ENCODE measurements around the gene SBK3.
A peak's percentile ranks its signal among the peaks of the same experiment; 100 is the strongest.
"Not testable (repeated sequence)": the region's sequence is repeated elsewhere in the genome, so short reads cannot be mapped to it uniquely, and the experiment has no call there.

The SBK3 gene

GRCh38 chr19:55545443-55545842, at the start of gene SBK3:
TSS of gene SBK3 (minus strand) at chr19:55545543. CDS start at chr19:55545543, 0 bp downstream.
- DNase-seq (ENCODE audit: low read depth in 3 of 3): no peak

GRCh38 chr19:55593096-55593772, 47.9 kb upstream of the SBK3 start:
- DNase-seq (ENCODE audit: low read depth in 3 of 3): no peak

- DNase-seq (ENCODE audit: low read depth in 3 of 3): no peak
These were observed 47.2 kb upstream of the SBK3 start for GRCh38 chr19:55592391-55593090.

GRCh38 chr19:55591555-55591954, 46.2 kb upstream of the SBK3 start:
- DNase-seq (ENCODE audit: low read depth in 3 of 3): no peak

- DNase-seq (ENCODE audit: low read depth in 3 of 3): no peak
These were observed 45.3 kb upstream of the SBK3 start for GRCh38 chr19:55590617-55591016.

GRCh38 chr19:55590109-55590508, 44.8 kb upstream of the SBK3 start:
- no peak for DNase-seq (ENCODE audit: low read depth in 3 of 3)

- DNase-seq (ENCODE audit: low read depth in 3 of 3): no peak
These were observed 43.4 kb upstream of the SBK3 start for GRCh38 chr19:55588738-55589137.

- DNase-seq (ENCODE audit: low read depth in 3 of 3): peak; percentile 81 to 85 (median 84)
These were observed 41.8 kb upstream of the SBK3 start for GRCh38 chr19:55586976-55587668.

GRCh38 chr19:55585658-55586339, 40.5 kb upstream of the SBK3 start:
- peak in 1 of 3 experiments; percentile 40 for DNase-seq (ENCODE audit: low read depth in 3 of 3)

GRCh38 chr19:55584871-55585270, 39.5 kb upstream of the SBK3 start:
- no peak for DNase-seq (ENCODE audit: low read depth in 3 of 3)

- not testable (repeated sequence) for DNase-seq (ENCODE audit: low read depth in 3 of 3)
These were observed 38.6 kb upstream of the SBK3 start for GRCh38 chr19:55583897-55584296.

- DNase-seq (ENCODE audit: low read depth in 3 of 3): not testable (repeated sequence)
These were observed 36.9 kb upstream of the SBK3 start for GRCh38 chr19:55582284-55582683.

GRCh38 chr19:55581823-55582223, 36.5 kb upstream of the SBK3 start:
- DNase-seq (ENCODE audit: low read depth in 3 of 3): no peak

- no peak for DNase-seq (ENCODE audit: low read depth in 3 of 3)
These were observed 35.9 kb upstream of the SBK3 start for GRCh38 chr19:55581145-55581822.

GRCh38 chr19:55580628-55581144, 35.3 kb upstream of the SBK3 start, which contains the start of gene ZNF579:
TSS of gene ZNF579 (minus strand) at chr19:55580848. CDS start at chr19:55579639, 1,209 bp downstream.
- DNase-seq (ENCODE audit: low read depth in 3 of 3): peak; percentile 54 to 66 (median 62)

GRCh38 chr19:55579766-55580621, 34.7 kb upstream of the SBK3 start:
- no peak for DNase-seq (ENCODE audit: low read depth in 3 of 3)

- DNase-seq (ENCODE audit: low read depth in 3 of 3): no peak
These were observed 33.7 kb upstream of the SBK3 start for GRCh38 chr19:55578761-55579747.

GRCh38 chr19:55578031-55578760, 32.9 kb upstream of the SBK3 start:
- DNase-seq (ENCODE audit: low read depth in 3 of 3): no peak
